B cell (primary cell): Measurements from ENCODE around the gene SLC35B2. TPM values are rescaled to one million over a fixed set of nuclear protein-coding genes. Genes with fewer than 3 reads are reported as not detected.

Source experiments
- ATAC-seq: fragments of 200-7000 bp; cut with Tn5 transposase; one replicate; pipeline ENCODE4 v1.10.0; 2021; ENCODE audit warnings: low read depth, mild to moderate bottlenecking, moderate number of reproducible peaks, moderate library complexity
- CTCF ChIA-PET: fragments of 350-600 bp; sonication (Branson Sonifier 250); formaldehyde crosslinking; loops from one replicate; lab custom pipeline; 2021; ENCODE audit warnings: antibody characterized with exemption, inconsistent platforms; lab: Charles Lee
- POLR2A ChIA-PET: fragments of 350-600 bp; sonication (Branson Sonifier 250); formaldehyde crosslinking; loops from one replicate; lab custom pipeline; 2021; ENCODE audit warnings: antibody characterized with exemption; lab: Charles Lee
- DNase-seq: peaks from one replicate; pipeline ENCODE4 v3.0.0; 2013
- H2AFZ ChIP-seq: 2 replicates; pipeline ENCODE4 v1.6.1; 2012; ENCODE audit warnings: mild to moderate bottlenecking, low read depth, low read length; ENCODE audit not compliant: insufficient read depth, poor library complexity, severe bottlenecking
- H3K27ac ChIP-seq, 2 donors: 1 replicate in 1 of 2; 2 replicates in 1 of 2; pipeline ENCODE4 v1.5.1; 2012 to 2013; ENCODE audit warnings: low read length in 2 of 2, mild to moderate bottlenecking in 2 of 2, moderate library complexity in 1 of 2
- H3K27me3 ChIP-seq, 4 experiments: fragments of 200-600 bp in 1 of 4; sonication (generic) in 1 of 4; replicated peaks in 1 of 4; 1 replicate in 2 of 4; 2 replicates in 2 of 4; pipeline versions ENCODE4 v1.6.1 to v1.7.0; 2013 to 2016; ENCODE audit warnings: low read length in 3 of 4, mild to moderate bottlenecking in 2 of 4, mixed read lengths in 1 of 4, moderate library complexity in 1 of 4; ENCODE audit not compliant: insufficient read depth in 4 of 4, control insufficient read depth in 3 of 4; ENCODE audit errors: control extremely low read depth in 1 of 4
- H3K36me3 ChIP-seq, 2 experiments: replicated peaks in 1 of 2; 1 replicate in 1 of 2; 2 replicates in 1 of 2; pipeline versions ENCODE4 v1.6.1 to v1.7.1; 2013; ENCODE audit warnings: low read length in 1 of 2; ENCODE audit not compliant: insufficient read depth in 2 of 2, control insufficient read depth in 1 of 2; ENCODE audit errors: control extremely low read depth in 1 of 2, extremely low read depth in 1 of 2
- H3K4me1 ChIP-seq, 2 donors: fragments of 200-600 bp in 1 of 2; sonication (generic) in 1 of 2; 1 replicate in 1 of 2; 2 replicates in 1 of 2; pipeline versions ENCODE4 v1.5.1 to v1.6.1; 2013 to 2017; ENCODE audit warnings: low read length in 2 of 2; ENCODE audit not compliant: control insufficient read depth in 2 of 2, insufficient read depth in 2 of 2
- H3K4me2 ChIP-seq: replicated peaks from 2 replicates; pipeline ENCODE3; 2012; ENCODE audit warnings: mild to moderate bottlenecking, low read depth, low read length; ENCODE audit not compliant: poor library complexity, severe bottlenecking
- H3K4me3 ChIP-seq, 5 experiments: fragments of 200-600 bp in 1 of 5; sonication (generic) in 1 of 5; 1 replicate in 3 of 5; 2 replicates in 2 of 5; pipeline versions ENCODE4 v1.5.1 to v1.7.0; 2011 to 2016; ENCODE audit warnings: low read length in 4 of 5, mild to moderate bottlenecking in 4 of 5, low read depth in 2 of 5, control low read depth in 1 of 5, moderate library complexity in 1 of 5; ENCODE audit not compliant: insufficient read depth in 1 of 5; ENCODE audit errors: control extremely low read depth in 1 of 5, extremely low read depth in 1 of 5
- H3K79me2 ChIP-seq: fragments of 200-600 bp; sonication (generic); one replicate; pipeline ENCODE4 v1.6.0; 2016; ENCODE audit warnings: low read length; ENCODE audit not compliant: control insufficient read depth, insufficient read depth
- H3K9ac ChIP-seq: fragments of 200-600 bp; sonication (generic); 2 replicates; pipeline ENCODE4 v1.6.1; 2017; ENCODE audit warnings: mild to moderate bottlenecking, low read length, moderate library complexity
- H3K9me3 ChIP-seq, 3 donors: one replicate each; pipeline versions ENCODE4 v1.6.1 to v1.7.1; 2013; ENCODE audit warnings: low read length in 2 of 3; ENCODE audit not compliant: control insufficient read depth in 2 of 3, insufficient read depth in 1 of 3; ENCODE audit errors: control extremely low read depth in 1 of 3
- H4K20me1 ChIP-seq: 2 replicates; pipeline ENCODE4 v1.6.0; 2012; ENCODE audit warnings: mild to moderate bottlenecking, low read length; ENCODE audit not compliant: insufficient read depth, control insufficient read depth, poor library complexity, severe bottlenecking
- H3K27ac Mint-ChIP-seq: one replicate; pipeline ENCODE4 v1.8.0; 2021; ENCODE audit warnings: mixed read lengths
- H3K27me3 Mint-ChIP-seq: one replicate; pipeline ENCODE4 v1.8.0; 2021; ENCODE audit warnings: mixed read lengths
- H3K4me1 Mint-ChIP-seq: one replicate; pipeline ENCODE4 v1.8.0; 2021; ENCODE audit warnings: mixed read lengths
- H3K4me3 Mint-ChIP-seq: one replicate; pipeline ENCODE4 v1.8.0; 2021; ENCODE audit warnings: mixed read lengths
- H3K9me3 Mint-ChIP-seq: one replicate; pipeline ENCODE4 v1.8.0; 2022; ENCODE audit warnings: mixed read lengths; ENCODE audit not compliant: insufficient read depth
- CTCF ChIP-seq: fragments of 200-600 bp; IDR thresholded peaks from one replicate; pipeline ENCODE4 v1.8.0; 2022; ENCODE audit warnings: antibody characterized with exemption, mild to moderate bottlenecking
- EZH2 ChIP-seq: IDR thresholded peaks from 2 replicates; pipeline ENCODE4 v1.6.1; 2012; ENCODE audit warnings: borderline replicate concordance, low read depth, mild to moderate bottlenecking, moderate library complexity, low read length; ENCODE audit not compliant: insufficient read depth, poor library complexity, severe bottlenecking
- WGBS: methylation state at CpG from one replicate; pipeline ENCODE4 v1.1.5; 2013; ENCODE audit warnings: missing lambda C conversion rate; ENCODE audit not compliant: insufficient coverage; 5-methylcytosine and 5-hydroxymethylcytosine counted together
- intact Hi-C: fragments of 100-400 bp; cut with micrococcal nuclease; formaldehyde crosslinking; loops from one replicate; pipeline ENCODE4 v1.10.0; 2022
- polyA plus RNA-seq: library from polyadenylated mRNA; depleted of rRNA; stranded (reverse); fragments of >200 nt; gene quantifications from 2 replicates; pipeline ENCODE4 v1.2.3, GENCODE V29; 2012
- total RNA-seq, 2 donors: library from RNA; stranded (reverse); fragments of 120-200 nt in 1 of 2; gene quantifications; 1 replicate in 1 of 2; 2 replicates in 1 of 2; pipeline versions ENCODE4 v1.2.3 to v1.2.4, GENCODE V29; 2013 to 2022

The SLC35B2 gene
- total and polyA plus RNA-seq, 2 donors (not counting 1 experiment from before 2014, with no cell fraction given), result 30.0 to 35.2 TPM

DNA sequence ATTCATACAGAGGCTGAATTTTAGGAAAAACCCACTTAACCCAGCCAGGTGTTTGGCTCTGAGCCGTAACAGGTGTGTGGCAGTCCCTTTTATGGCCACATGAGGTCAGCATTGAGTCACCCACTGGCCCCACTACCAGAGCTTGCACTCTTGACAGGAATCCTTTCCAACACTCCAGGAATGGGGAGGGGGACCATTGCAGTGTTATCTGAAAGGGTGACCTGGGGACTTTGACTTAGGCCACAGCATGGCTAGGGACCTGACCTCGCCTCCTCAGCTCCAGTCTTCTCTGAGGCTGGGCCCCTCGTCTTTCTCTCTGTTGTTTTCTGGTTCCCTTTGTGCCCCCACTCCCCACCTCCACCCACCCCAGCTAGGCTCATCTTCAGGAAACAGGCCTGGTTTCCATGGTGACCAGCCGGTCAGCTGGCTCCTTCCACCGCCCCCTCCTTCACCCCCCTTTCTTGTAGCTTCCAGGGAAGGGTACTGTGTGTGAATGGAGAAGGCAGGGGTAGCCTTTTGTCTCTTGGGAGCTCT is 10.8 kb upstream of the SLC35B2 start:
- no peak overlapping the region for H3K9ac ChIP-seq
- no peaks in the 10 kb centered on the region for H3K36me3 ChIP-seq
- peaks cover 0 to 35% (median 23%) of the 10 kb centered on the region in 4 experiments for H3K27me3 ChIP-seq
- ChIA-PET POLR2A (interaction anchor here (0.9 to 1.6 kb wide), 3 partner anchors 21 to 72 kb away, joined by 3 to 5 read pairs (median 4); partner anchors contain the start of gene HSP90AB1), CTCF (interaction anchor here (0.5 to 5.5 kb wide), 21 partner anchors 10 to 170 kb away, joined by 3 to 107 read pairs (median 5); partner anchors contain the start of genes AARS2, HSP90AB1 and SLC35B2)
- WGBS, result 36% methylated on average over 3 of the region's 5 CpGs
- H3K4me1 ChIP-seq, result peaks cover 23 to 38% of the 10 kb centered on the region in 2 donors
- H3K4me3 ChIP-seq, result no peak overlapping the region
- Mint-ChIP-seq H3K4me1 (peaks cover 43% of the 10 kb centered on the region), H3K27ac (no peak overlapping the region), H3K27me3 (peaks cover 27% of the 10 kb centered on the region), H3K9me3 (no peaks in the 10 kb centered on the region), H3K4me3 (no peak overlapping the region)
- intact Hi-C loops, result loop anchor here (1.0 to 5.0 kb wide), 5 partner anchors 36 to 1043 kb away; partner anchors contain the start of gene CDC5L
- peaks cover 18% of the 10 kb centered on the region for H3K79me2 ChIP-seq
- H3K27ac ChIP-seq, result no peak overlapping the region
- ATAC-seq (no peak), DNase-seq (peak; percentile 82)
- TF ChIP-seq EZH2 (no peak), CTCF (peak; percentile 93)
- H3K4me2 ChIP-seq, result no peak overlapping the region
- H2AFZ ChIP-seq, result no peak overlapping the region
- H3K9me3 ChIP-seq, result no peaks in the 10 kb centered on the region
- peaks cover 3% of the 10 kb centered on the region for H4K20me1 ChIP-seq

DNA sequence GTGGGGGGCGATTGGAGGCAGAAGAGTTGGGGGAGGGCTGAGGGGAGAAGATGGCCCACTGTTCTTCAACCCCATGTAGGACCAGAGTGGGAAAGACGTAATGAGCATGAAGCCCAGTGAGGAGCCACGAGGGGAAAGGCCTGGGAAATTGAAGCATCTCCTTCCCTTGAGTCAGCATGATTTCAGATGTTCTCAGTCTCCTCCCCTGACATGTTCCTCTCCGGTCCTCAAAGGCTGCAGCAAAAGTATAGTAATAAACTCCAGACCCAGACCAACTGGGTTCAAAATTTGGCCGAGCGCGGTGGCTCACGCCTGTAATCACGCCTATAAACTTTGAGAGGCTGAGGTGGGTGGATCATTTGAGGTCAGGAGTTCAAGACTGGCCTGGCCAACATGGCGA is 9.9 kb upstream of the SLC35B2 start:
- no peak overlapping the region for H3K9ac ChIP-seq
- H3K4me1 ChIP-seq, result peaks cover 31 to 47% of the 10 kb centered on the region in 2 donors
- H3K27ac ChIP-seq, result no peak overlapping the region
- ATAC-seq (no peak), DNase-seq (peak; percentile 27)
- no peak overlapping the region for H2AFZ ChIP-seq
- H3K27me3 Mint-ChIP-seq, result peaks cover 18% of the 10 kb centered on the region
- CTCF ChIA-PET, result interaction anchor here (0.7 to 5.5 kb wide), 14 partner anchors 8 to 94 kb away, joined by 3 to 107 read pairs (median 10); partner anchors contain the start of genes AARS2 and SLC35B2
- WGBS, result 80% methylated on average over 3 of the region's 10 CpGs
- POLR2A ChIA-PET, result interaction anchor here (0.6 to 1.4 kb wide), 2 partner anchors 72 to 164 kb away, joined by 4 to 7 read pairs; no protein-coding TSS in a partner anchor
- no peak overlapping the region for H3K4me3 Mint-ChIP-seq
- H3K4me1 Mint-ChIP-seq, result peaks cover 52% of the 10 kb centered on the region
- H3K4me3 ChIP-seq, result no peak overlapping the region
- no peaks in the 10 kb centered on the region for H3K9me3 Mint-ChIP-seq
- no peak for TF ChIP-seq EZH2
- TF ChIP-seq CTCF, result no peak
- H3K9me3 ChIP-seq, result no peaks in the 10 kb centered on the region
- intact Hi-C loops, result loop anchor here (5.0 kb wide), 1 partner anchor 120 kb away; the partner anchor contains the start of gene CDC5L
- peaks cover 27% of the 10 kb centered on the region for H3K79me2 ChIP-seq
- no peak overlapping the region for H3K4me2 ChIP-seq
- peaks cover 12% of the 10 kb centered on the region for H4K20me1 ChIP-seq
- peaks cover 0 to 26% (median 15%) of the 10 kb centered on the region in 4 experiments for H3K27me3 ChIP-seq
- H3K27ac Mint-ChIP-seq, result peak overlapping the region; percentile 100
- peaks cover 0 to 9% of the 10 kb centered on the region in 2 experiments for H3K36me3 ChIP-seq
